Mesenchymal stem cell (in vitro differentiated cells and primary cell): Measurements from ENCODE around the gene FRAS1.

ENCODE experiments used
- DNase-seq: peaks from one replicate; pipeline ENCODE4 v3.0.0-alpha.2; 2013
- H2AFZ ChIP-seq: one replicate; pipeline ENCODE4 v1.6.1; 2013; ENCODE audit warnings: low read depth, mild to moderate bottlenecking, control low read depth, inconsistent platforms, low read length, moderate library complexity
- H2AK5ac ChIP-seq: 2 replicates; pipeline ENCODE4 v1.6.1; 2013; ENCODE audit warnings: low read length, moderate library complexity, mild to moderate bottlenecking, inconsistent platforms; ENCODE audit not compliant: severe bottlenecking
- H2BK120ac ChIP-seq: one replicate; pipeline ENCODE4 v1.6.1; 2013; ENCODE audit warnings: low read depth, mild to moderate bottlenecking, inconsistent platforms, low read length, moderate library complexity
- H2BK12ac ChIP-seq, 2 experiments: one replicate each; pipeline ENCODE4 v1.6.1; 2013; ENCODE audit warnings: inconsistent platforms in 2 of 2, low read length in 2 of 2, mild to moderate bottlenecking in 2 of 2, moderate library complexity in 2 of 2, control low read depth in 1 of 2
- H2BK15ac ChIP-seq: one replicate; pipeline ENCODE4 v1.6.1; 2013; ENCODE audit warnings: mild to moderate bottlenecking, low read depth, inconsistent platforms; ENCODE audit not compliant: poor library complexity, severe bottlenecking
- H2BK5ac ChIP-seq: 2 replicates; pipeline ENCODE4 v1.6.1; 2013; ENCODE audit warnings: low read depth, mild to moderate bottlenecking, low read length, control low read depth, inconsistent platforms; ENCODE audit not compliant: poor library complexity, severe bottlenecking
- H3K14ac ChIP-seq, 2 experiments: one replicate each; pipeline ENCODE4 v1.6.1; 2013; ENCODE audit warnings: inconsistent platforms in 2 of 2, low read length in 2 of 2, control low read depth in 1 of 2, mild to moderate bottlenecking in 1 of 2, moderate library complexity in 1 of 2
- H3K18ac ChIP-seq, 2 experiments: one replicate each; pipeline ENCODE4 v1.6.1; 2013; ENCODE audit warnings: inconsistent platforms in 2 of 2, low read length in 2 of 2, control low read depth in 1 of 2, low read depth in 1 of 2, mild to moderate bottlenecking in 1 of 2
- H3K23ac ChIP-seq, 2 experiments: one replicate each; pipeline ENCODE4 v1.6.1; 2013; ENCODE audit warnings: inconsistent platforms in 2 of 2, low read length in 2 of 2, mild to moderate bottlenecking in 2 of 2, moderate library complexity in 2 of 2, control low read depth in 1 of 2
- H3K27ac ChIP-seq: 2 replicates; pipeline ENCODE4 v1.5.1; 2013; ENCODE audit warnings: mild to moderate bottlenecking, moderate library complexity, low read length, control low read depth, inconsistent platforms; ENCODE audit not compliant: poor library complexity, severe bottlenecking
- H3K27me3 ChIP-seq, 2 experiments: 2 replicates each; pipeline versions ENCODE4 v1.6.1 to v1.7.0; 2013; ENCODE audit warnings: low read length in 2 of 2, mild to moderate bottlenecking in 2 of 2, moderate library complexity in 2 of 2, control low read depth in 1 of 2, inconsistent platforms in 1 of 2; ENCODE audit not compliant: control insufficient read depth in 1 of 2, insufficient read depth in 1 of 2
- H3K36me3 ChIP-seq, 2 experiments: 2 replicates each; pipeline versions ENCODE4 v1.6.1 to v1.7.0; 2013; ENCODE audit warnings: low read length in 2 of 2, control low read depth in 1 of 2, inconsistent platforms in 1 of 2, low read depth in 1 of 2, mild to moderate bottlenecking in 1 of 2; ENCODE audit not compliant: insufficient read depth in 2 of 2, control insufficient read depth in 1 of 2
- H3K4ac ChIP-seq, 2 experiments: one replicate each; pipeline ENCODE4 v1.6.1; 2013; ENCODE audit warnings: inconsistent platforms in 2 of 2, low read length in 2 of 2, mild to moderate bottlenecking in 2 of 2, moderate library complexity in 2 of 2, control low read depth in 1 of 2, low read depth in 1 of 2
- H3K4me1 ChIP-seq: 2 replicates; pipeline ENCODE4 v1.6.1; 2013; ENCODE audit warnings: low read depth, low read length, control low read depth; ENCODE audit not compliant: control insufficient read depth, insufficient read depth
- H3K4me2 ChIP-seq: 2 replicates; pipeline ENCODE4 v1.6.1; 2013; ENCODE audit warnings: low read length, mild to moderate bottlenecking, inconsistent platforms; ENCODE audit not compliant: poor library complexity, severe bottlenecking
- H3K4me3 ChIP-seq, 2 experiments: 2 replicates each; pipeline versions ENCODE4 v1.5.1 to v1.7.0; 2013; ENCODE audit warnings: low read length in 2 of 2, mild to moderate bottlenecking in 2 of 2, control low read depth in 1 of 2, low read depth in 1 of 2; ENCODE audit not compliant: insufficient read depth in 1 of 2
- H3K79me1 ChIP-seq: replicated peaks from 2 replicates; pipeline ENCODE4 v1.6.1; 2013; ENCODE audit warnings: mild to moderate bottlenecking, control low read depth, low read length, inconsistent platforms; ENCODE audit not compliant: poor library complexity, severe bottlenecking
- H3K9ac ChIP-seq: 2 replicates; pipeline ENCODE4 v1.7.0; 2013; ENCODE audit warnings: mild to moderate bottlenecking, low read length, moderate library complexity
- H3K9me3 ChIP-seq: 2 replicates; pipeline ENCODE4 v1.7.0; 2013; ENCODE audit warnings: mild to moderate bottlenecking, low read length; ENCODE audit not compliant: control insufficient read depth
- H4K8ac ChIP-seq: one replicate; pipeline ENCODE4 v1.6.1; 2013; ENCODE audit warnings: inconsistent platforms, mild to moderate bottlenecking, low read length, moderate library complexity
- H4K91ac ChIP-seq: one replicate; pipeline ENCODE4 v1.6.1; 2013; ENCODE audit warnings: mild to moderate bottlenecking, low read length, inconsistent platforms
- WGBS: methylation state at CpG from one replicate; pipeline ENCODE4 v1.1.7; 2013; ENCODE audit warnings: mixed read lengths; 5-methylcytosine and 5-hydroxymethylcytosine counted together

The FRAS1 gene

GRCh38 chr4:78032929-78033328, 24.2 kb upstream of the FRAS1 start:
- Histone ChIP-seq H3K4me3 (no peak overlapping the region), H4K8ac (no peak overlapping the region), H2AK5ac (no peak overlapping the region), H2AFZ (no peak overlapping the region), H2BK5ac (no peak overlapping the region), H3K27me3 (peaks cover 0 to 14% of the 10 kb centered on the region in 2 experiments), H3K9ac (no peak overlapping the region), H3K4me1 (peaks cover 2% of the 10 kb centered on the region), H3K27ac (no peak overlapping the region), H3K14ac (no peak overlapping the region), H3K36me3 (no peaks in the 10 kb centered on the region), H2BK15ac (no peak overlapping the region), H2BK120ac (no peak overlapping the region), H3K4me2 (no peak overlapping the region), H3K79me1 (no peaks in the 10 kb centered on the region), H2BK12ac (no peak overlapping the region), H3K18ac (no peak overlapping the region), H3K4ac (no peak overlapping the region), H3K9me3 (no peaks in the 10 kb centered on the region), H4K91ac (no peak overlapping the region), H3K23ac (no peak overlapping the region)
- WGBS: 35% methylated on average over 1 of the region's 1 CpG
- DNase-seq: no peak

- no peak overlapping the region for H3K14ac ChIP-seq
- no peak for DNase-seq
- H3K9me3 ChIP-seq: no peaks in the 10 kb centered on the region
- H3K4me3 ChIP-seq: no peak overlapping the region
- no peak overlapping the region for H2BK5ac ChIP-seq
- no peak overlapping the region for H3K27ac ChIP-seq
- H3K4me1 ChIP-seq: peaks cover 2% of the 10 kb centered on the region
- no peak overlapping the region for H3K23ac ChIP-seq
- no peaks in the 10 kb centered on the region for H3K79me1 ChIP-seq
- H4K91ac ChIP-seq: no peak overlapping the region
- H2AFZ ChIP-seq: no peak overlapping the region
- no peak overlapping the region for H2BK12ac ChIP-seq
- H3K18ac ChIP-seq: no peak overlapping the region
- no peak overlapping the region for H3K4ac ChIP-seq
- no peak overlapping the region for H2BK120ac ChIP-seq
- no peaks in the 10 kb centered on the region for H3K36me3 ChIP-seq
- no peak overlapping the region for H4K8ac ChIP-seq
- no peak overlapping the region for H2AK5ac ChIP-seq
- H3K4me2 ChIP-seq: no peak overlapping the region
- no peak overlapping the region for H2BK15ac ChIP-seq
- H3K27me3 ChIP-seq: peaks cover 0 to 14% of the 10 kb centered on the region in 2 experiments
- no peak overlapping the region for H3K9ac ChIP-seq
These were observed 23.3 kb upstream of the FRAS1 start for GRCh38 chr4:78033861-78034260.

GRCh38 chr4:78038704-78039103, 18.4 kb upstream of the FRAS1 start:
- Histone ChIP-seq H3K9ac (no peak overlapping the region), H4K8ac (no peak overlapping the region), H3K18ac (no peak overlapping the region), H3K14ac (no peak overlapping the region), H3K4me2 (no peak overlapping the region), H3K4ac (no peak overlapping the region), H2BK5ac (no peak overlapping the region), H2BK15ac (no peak overlapping the region), H2BK120ac (no peak overlapping the region), H3K4me1 (no peaks in the 10 kb centered on the region), H3K9me3 (peaks cover 7% of the 10 kb centered on the region), H3K4me3 (no peak overlapping the region), H3K27me3 (peaks cover 0 to 9% of the 10 kb centered on the region in 2 experiments), H2BK12ac (no peak overlapping the region), H4K91ac (no peak overlapping the region), H2AFZ (no peak overlapping the region), H3K23ac (no peak overlapping the region), H3K36me3 (no peaks in the 10 kb centered on the region), H3K27ac (no peak overlapping the region), H2AK5ac (no peak overlapping the region), H3K79me1 (no peaks in the 10 kb centered on the region)
- DNase-seq: no peak
- 82% methylated on average over 5 of the region's 5 CpGs for WGBS

GRCh38 chr4:78039678-78040077, 17.4 kb upstream of the FRAS1 start:
- Histone ChIP-seq H3K9me3 (peaks cover 7% of the 10 kb centered on the region), H3K4me2 (no peak overlapping the region), H2AK5ac (no peak overlapping the region), H3K4me3 (no peak overlapping the region), H3K9ac (no peak overlapping the region), H3K23ac (no peak overlapping the region), H3K27me3 (peaks cover 0 to 6% of the 10 kb centered on the region in 2 experiments), H3K79me1 (no peaks in the 10 kb centered on the region), H2BK15ac (no peak overlapping the region), H2BK5ac (no peak overlapping the region), H2AFZ (no peak overlapping the region), H3K14ac (no peak overlapping the region), H3K18ac (no peak overlapping the region), H3K4me1 (no peaks in the 10 kb centered on the region), H2BK120ac (no peak overlapping the region), H3K36me3 (no peaks in the 10 kb centered on the region), H3K4ac (no peak overlapping the region), H4K8ac (no peak overlapping the region), H4K91ac (no peak overlapping the region), H3K27ac (no peak overlapping the region), H2BK12ac (no peak overlapping the region)
- no peak for DNase-seq
- 78% methylated on average over 1 of the region's 1 CpG for WGBS
